Activated CD4-positive, alpha-beta T cell treated with anti-CD3 and anti-CD28 coated beads, Interleukin-2, amount 10 ng/mL, durations not matched to agents 7 days and 5 days (primary cell): ENCODE data around the gene GRK4. TPM values are rescaled to one million over a fixed set of nuclear protein-coding genes. Genes with fewer than 3 reads are reported as not detected.
"Not testable (repeated sequence)": the region's sequence is repeated elsewhere in the genome, so short reads cannot be mapped to it uniquely, and the experiment has no call there.

Experiments
- CTCF ChIA-PET: fragments of 350-600 bp; sonication (Branson Sonifier 250); formaldehyde crosslinking; loops from one replicate; lab custom pipeline; 2021; ENCODE audit warnings: antibody characterized with exemption; lab: Charles Lee
- POLR2A ChIA-PET: fragments of 350-600 bp; sonication (Branson Sonifier 250); formaldehyde crosslinking; loops from one replicate; lab custom pipeline; 2021; ENCODE audit warnings: antibody characterized with exemption; lab: Charles Lee
- DNase-seq: peaks from one replicate; pipeline ENCODE4 v3.0.0-alpha.2; 2020
- H3K27ac Mint-ChIP-seq: one replicate; pipeline ENCODE4 v1.8.0; 2021; ENCODE audit warnings: mild to moderate bottlenecking, moderate library complexity, mixed read lengths
- H3K27me3 Mint-ChIP-seq: one replicate; pipeline ENCODE4 v1.8.0; 2021; ENCODE audit warnings: mixed read lengths
- H3K36me3 Mint-ChIP-seq: one replicate; pipeline ENCODE4 v1.8.0; 2021; ENCODE audit warnings: low read depth, mixed read lengths
- H3K4me1 Mint-ChIP-seq: one replicate; pipeline ENCODE4 v1.8.0; 2021; ENCODE audit warnings: mixed read lengths
- H3K4me3 Mint-ChIP-seq: one replicate; pipeline ENCODE4 v1.8.0; 2021; ENCODE audit warnings: mild to moderate bottlenecking, moderate library complexity, mixed read lengths
- H3K9me3 Mint-ChIP-seq: one replicate; pipeline ENCODE4 v1.8.0; 2021; ENCODE audit warnings: mixed read lengths
- total RNA-seq, 2 experiments: library from RNA; stranded (reverse); gene quantifications; one replicate each; pipeline ENCODE4 v1.2.3, GENCODE V29; 2021

Gene GRK4
- total RNA-seq, 2 experiments from 2014 or later: 2.5 to 5.2 TPM

GRCh38 chr4:3044870-3045819, 81.8 kb downstream of the GRK4 start:
- H3K27me3 Mint-ChIP-seq: peaks cover 5% of the 10 kb centered on the region
- peak overlapping the region; percentile 84 for H3K27ac Mint-ChIP-seq
- H3K4me1 Mint-ChIP-seq: peaks cover 68% of the 10 kb centered on the region
- ChIA-PET POLR2A (interaction anchor here (0.7 kb wide), 1 partner anchor 13 kb away, joined by 3 read pairs; no protein-coding TSS in a partner anchor), CTCF (interaction anchor here (0.6 to 2.1 kb wide), 11 partner anchors 7 to 197 kb away, joined by 3 to 7 read pairs (median 3); no protein-coding TSS in a partner anchor)
- H3K36me3 Mint-ChIP-seq: peaks cover 17% of the 10 kb centered on the region
- H3K4me3 Mint-ChIP-seq: peak overlapping the region; percentile 6
- H3K9me3 Mint-ChIP-seq: peaks cover 10% of the 10 kb centered on the region
- DNase-seq: peak; percentile 87

GRCh38 chr4:3046162-3046561, 82.8 kb downstream of the GRK4 start:
- H3K36me3 Mint-ChIP-seq: peaks cover 18% of the 10 kb centered on the region
- H3K27me3 Mint-ChIP-seq: peaks cover 5% of the 10 kb centered on the region
- no peak overlapping the region for H3K4me3 Mint-ChIP-seq
- no peak for DNase-seq
- peaks cover 10% of the 10 kb centered on the region for H3K9me3 Mint-ChIP-seq
- POLR2A ChIA-PET: no interaction called here
- CTCF ChIA-PET: interaction anchor here (1.0 to 2.1 kb wide), 5 partner anchors 8 to 32 kb away, joined by 3 to 7 read pairs (median 5); no protein-coding TSS in a partner anchor
- H3K4me1 Mint-ChIP-seq: peaks cover 62% of the 10 kb centered on the region
- H3K27ac Mint-ChIP-seq: peak overlapping the region; percentile 36

GRCh38 chr4:3046623-3047022, 83.3 kb downstream of the GRK4 start:
- CTCF ChIA-PET: interaction anchor here (0.7 to 2.1 kb wide), 4 partner anchors 9 to 21 kb away, joined by 3 to 7 read pairs (median 5); no protein-coding TSS in a partner anchor
- Mint-ChIP-seq H3K4me3 (no peak overlapping the region), H3K36me3 (peaks cover 18% of the 10 kb centered on the region), H3K9me3 (peaks cover 10% of the 10 kb centered on the region), H3K27me3 (peaks cover 5% of the 10 kb centered on the region), H3K4me1 (peaks cover 57% of the 10 kb centered on the region), H3K27ac (no peak overlapping the region)
- POLR2A ChIA-PET: no interaction called here
- DNase-seq: no peak

GRCh38 chr4:3047464-3048286, 84.3 kb downstream of the GRK4 start:
- CTCF ChIA-PET: interaction anchor here (0.7 to 2.1 kb wide), 3 partner anchors 8 to 85 kb away, joined by 3 to 7 read pairs (median 3); no protein-coding TSS in a partner anchor
- Mint-ChIP-seq H3K27me3 (peaks cover 12% of the 10 kb centered on the region), H3K9me3 (peaks cover 13% of the 10 kb centered on the region), H3K4me3 (peak overlapping the region; percentile 37), H3K27ac (peak overlapping the region; percentile 85), H3K4me1 (peaks cover 46% of the 10 kb centered on the region), H3K36me3 (peaks cover 18% of the 10 kb centered on the region)
- POLR2A ChIA-PET: no interaction called here
- DNase-seq: peak; percentile 85

- H3K36me3 Mint-ChIP-seq, CTCF ChIA-PET, H3K27ac Mint-ChIP-seq, H3K4me3 Mint-ChIP-seq, DNase-seq, POLR2A ChIA-PET: not testable (repeated sequence)
- Mint-ChIP-seq H3K27me3 (peaks cover 12% of the 10 kb centered on the region), H3K9me3 (peaks cover 17% of the 10 kb centered on the region), H3K4me1 (peaks cover 17% of the 10 kb centered on the region)
These were observed 87.9 kb downstream of the GRK4 start for GRCh38 chr4:3051141-3051897.

- peaks cover 23% of the 10 kb centered on the region for H3K9me3 Mint-ChIP-seq
- no peak overlapping the region for H3K4me3 Mint-ChIP-seq
- no peaks in the 10 kb centered on the region for H3K4me1 Mint-ChIP-seq
- H3K27ac Mint-ChIP-seq: no peak overlapping the region
- peaks cover 7% of the 10 kb centered on the region for H3K36me3 Mint-ChIP-seq
- peaks cover 13% of the 10 kb centered on the region for H3K27me3 Mint-ChIP-seq
- DNase-seq: no peak
- ChIA-PET POLR2A (no interaction called here), CTCF (interaction anchor here (2.3 kb wide), 1 partner anchor 19 kb away, joined by 6 read pairs; no protein-coding TSS in a partner anchor)
These were observed 90.9 kb downstream of the GRK4 start for GRCh38 chr4:3054169-3054759.

- no peak for DNase-seq
- H3K9me3 Mint-ChIP-seq: peaks cover 15% of the 10 kb centered on the region
- no peak overlapping the region for H3K4me3 Mint-ChIP-seq
- H3K4me1 Mint-ChIP-seq: no peaks in the 10 kb centered on the region
- peaks cover 2% of the 10 kb centered on the region for H3K36me3 Mint-ChIP-seq
- peaks cover 7% of the 10 kb centered on the region for H3K27me3 Mint-ChIP-seq
- CTCF ChIA-PET: interaction anchor here (2.2 kb wide), 1 partner anchor 12 kb away, joined by 7 read pairs; no protein-coding TSS in a partner anchor
- no peak overlapping the region for H3K27ac Mint-ChIP-seq
- POLR2A ChIA-PET: no interaction called here
These were observed 96.6 kb downstream of the GRK4 start for GRCh38 chr4:3059943-3060342.

- CTCF ChIA-PET: interaction anchor here (2.2 kb wide), 1 partner anchor 11 kb away, joined by 7 read pairs; no protein-coding TSS in a partner anchor
These were observed 97.6 kb downstream of the GRK4 start for GRCh38 chr4:3060946-3061345.

GRCh38 chr4:3062471-3062870, 99.1 kb downstream of the GRK4 start:
- H3K27ac Mint-ChIP-seq: no peak overlapping the region
- ChIA-PET CTCF (interaction anchor here (0.8 to 2.2 kb wide), 2 partner anchors 10 to 25 kb away, joined by 3 to 7 read pairs; no protein-coding TSS in a partner anchor), POLR2A (no interaction called here)
- H3K36me3 Mint-ChIP-seq: no peaks in the 10 kb centered on the region
- no peak overlapping the region for H3K4me3 Mint-ChIP-seq
- no peak for DNase-seq
- no peaks in the 10 kb centered on the region for H3K4me1 Mint-ChIP-seq
- no peaks in the 10 kb centered on the region for H3K9me3 Mint-ChIP-seq
- peaks cover 9% of the 10 kb centered on the region for H3K27me3 Mint-ChIP-seq

More at GRCh38 chr4:3060946-3061345, 97.6 kb downstream of the GRK4 start:
- POLR2A ChIA-PET: no interaction called here
- H3K4me3 Mint-ChIP-seq: no peak overlapping the region
- no peak for DNase-seq
- H3K4me1 Mint-ChIP-seq: no peaks in the 10 kb centered on the region
- peaks cover 9% of the 10 kb centered on the region for H3K9me3 Mint-ChIP-seq
- no peak overlapping the region for H3K27ac Mint-ChIP-seq
- peaks cover 2% of the 10 kb centered on the region for H3K36me3 Mint-ChIP-seq
- peaks cover 9% of the 10 kb centered on the region for H3K27me3 Mint-ChIP-seq

GRCh38 chr4:3065551-3065950, 102.2 kb downstream of the GRK4 start:
- Mint-ChIP-seq H3K27ac (no peak overlapping the region), H3K4me1 (no peaks in the 10 kb centered on the region), H3K4me3 (no peak overlapping the region), H3K9me3 (no peaks in the 10 kb centered on the region), H3K36me3 (no peaks in the 10 kb centered on the region), H3K27me3 (peaks cover 5% of the 10 kb centered on the region)
- CTCF ChIA-PET: interaction anchor here (1.0 kb wide), 1 partner anchor 21 kb away, joined by 3 read pairs; no protein-coding TSS in a partner anchor
- POLR2A ChIA-PET: no interaction called here
- DNase-seq: no peak

GRCh38 chr4:3066836-3067400, 103.5 kb downstream of the GRK4 start:
- Mint-ChIP-seq H3K9me3 (no peaks in the 10 kb centered on the region), H3K27ac (no peak overlapping the region), H3K4me1 (no peaks in the 10 kb centered on the region), H3K27me3 (peaks cover 5% of the 10 kb centered on the region), H3K36me3 (no peaks in the 10 kb centered on the region), H3K4me3 (no peak overlapping the region)
- DNase-seq: no peak
- POLR2A ChIA-PET: no interaction called here
- CTCF ChIA-PET: no interaction called here
